HCT116 (cell line): ENCODE measurements around the gene PFKM. TPM values are rescaled to one million over a fixed set of nuclear protein-coding genes. Genes with fewer than 3 reads are reported as not detected.

ENCODE experiments used
- ATAC-seq: fragments of 200-7000 bp; cut with Tn5 transposase; 2 replicates; pipeline ENCODE4 v1.9.1; 2020; ENCODE audit warnings: mild to moderate bottlenecking, moderate library complexity
- BruUV-seq: library from RNA; stranded (reverse); fragments of 400-500 nt; replicated peaks from 2 replicates; lab custom pipeline; 2021; lab: Mats Ljungman, UMichigan
- CTCF ChIA-PET: fragments of 300-600 bp; sonication (Branson Sonifier 250); formaldehyde crosslinking; loops from one replicate; lab custom pipeline; 2021; ENCODE audit warnings: antibody characterized with exemption; lab: Charles Lee
- POLR2A ChIA-PET: fragments of 300-600, 350-600 bp; sonication (Branson Sonifier 250); formaldehyde crosslinking; loops from one replicate; lab custom pipeline; 2021; ENCODE audit warnings: antibody characterized with exemption; lab: Charles Lee
- RAD21 ChIA-PET, 2 experiments: fragments of 300-600 bp; sonication (Branson Sonifier 250); formaldehyde crosslinking; loops; one replicate each; lab custom pipeline; 2023; ENCODE audit warnings: low total read pairs in 2 of 2; ENCODE audit not compliant: uncharacterized antibody in 2 of 2, unreplicated experiment in 2 of 2, low non-redundant PET in 1 of 2; lab: Charles Lee
- DNase-seq: peaks from one replicate; pipeline ENCODE4 v3.0.0-alpha.2; 2010; ENCODE audit warnings: low read depth, low spot score
- H2AFZ ChIP-seq: fragments of 200-600 bp; shearing (Covaris generic), sonication (generic); 2 replicates; pipeline ENCODE4 v1.6.1; 2017; ENCODE audit warnings: low read depth, mixed run types, mixed read lengths, antibody characterized with exemption, low read length; ENCODE audit not compliant: poor library complexity, severe bottlenecking
- H3K27ac ChIP-seq: 2 replicates; pipeline ENCODE4 v1.5.1; 2012; ENCODE audit warnings: low read depth, low read length
- H3K27me3 ChIP-seq: fragments of 200-600 bp; sonication (generic); 2 replicates; pipeline ENCODE4 v1.6.1; 2016; ENCODE audit warnings: mixed run types, low read length, mixed read lengths; ENCODE audit not compliant: insufficient read depth
- H3K36me3 ChIP-seq, 2 experiments: fragments of 200-500 bp in 1 of 2; fragments of 200-600 bp in 1 of 2; sonication (Bioruptor generic) in 1 of 2; sonication (generic) in 1 of 2; 2 replicates each; pipeline versions ENCODE4 v1.5.1 to v1.6.1; 2014 to 2016; ENCODE audit warnings: low read length in 2 of 2, inconsistent platforms in 1 of 2, mixed read lengths in 1 of 2, mixed run types in 1 of 2; ENCODE audit not compliant: insufficient read depth in 2 of 2, control insufficient read depth in 1 of 2
- H3K4me1 ChIP-seq, 2 experiments: fragments of 200-600 bp in 1 of 2; sonication (generic) in 1 of 2; 2 replicates each; pipeline versions ENCODE4 v1.5.1 to v1.6.1; 2012 to 2017; ENCODE audit warnings: low read length in 2 of 2, inconsistent platforms in 1 of 2, mild to moderate bottlenecking in 1 of 2, mixed read lengths in 1 of 2, mixed run types in 1 of 2, moderate library complexity in 1 of 2; ENCODE audit not compliant: insufficient read depth in 2 of 2, control insufficient read depth in 1 of 2
- H3K4me2 ChIP-seq: fragments of 200-600 bp; sonication (generic); 2 replicates; pipeline ENCODE4 v1.6.1; 2017; ENCODE audit warnings: mixed run types, low read length, mixed read lengths
- H3K4me3 ChIP-seq, 2 experiments: fragments of 200-600 bp in 1 of 2; sonication (generic) in 1 of 2; replicated peaks in 1 of 2; 2 replicates each; pipeline ENCODE4 v1.5.1; 2011 to 2016; ENCODE audit warnings: low read length in 2 of 2, control low read depth in 1 of 2, low read depth in 1 of 2, mild to moderate bottlenecking in 1 of 2, mixed read lengths in 1 of 2, mixed run types in 1 of 2
- H3K79me2 ChIP-seq: fragments of 200-600 bp; sonication (generic); 2 replicates; pipeline ENCODE4 v1.6.1; 2017; ENCODE audit warnings: mild to moderate bottlenecking, mixed run types, low read length, moderate library complexity, mixed read lengths; ENCODE audit not compliant: insufficient read depth
- H3K9ac ChIP-seq: fragments of 200-600 bp; sonication (generic); 2 replicates; pipeline ENCODE4 v1.6.1; 2016; ENCODE audit warnings: low read length, mixed read lengths
- H3K9me2 ChIP-seq: fragments of 200-600 bp; sonication (generic), shearing (Covaris generic); 2 replicates; pipeline ENCODE4 v1.6.1; 2017; ENCODE audit warnings: mixed run types, mild to moderate bottlenecking, moderate library complexity; ENCODE audit not compliant: insufficient read depth
- H3K9me3 ChIP-seq, 2 experiments: fragments of 200-500 bp in 1 of 2; fragments of 200-600 bp in 1 of 2; sonication (Bioruptor generic) in 1 of 2; sonication (generic) in 1 of 2; 2 replicates each; pipeline ENCODE4 v1.6.1; 2014 to 2017; ENCODE audit warnings: low read length in 2 of 2, mixed read lengths in 2 of 2, inconsistent platforms in 1 of 2, low read depth in 1 of 2, mild to moderate bottlenecking in 1 of 2, mixed run types in 1 of 2, moderate library complexity in 1 of 2; ENCODE audit not compliant: control insufficient read depth in 1 of 2, insufficient read depth in 1 of 2
- H4K20me1 ChIP-seq: fragments of 200-600 bp; sonication (generic), shearing (Covaris generic); 2 replicates; pipeline ENCODE4 v1.6.1; 2017; ENCODE audit warnings: mixed run types, mild to moderate bottlenecking, moderate library complexity; ENCODE audit not compliant: insufficient read depth
- CBX3 ChIP-seq: IDR thresholded peaks from 2 replicates; pipeline ENCODE4 v1.6.1; 2012; ENCODE audit warnings: low read depth
- CTCF ChIP-seq, 3 experiments: fragments of 200-600 bp in 1 of 3; sonication (generic) in 1 of 3; IDR thresholded peaks in 2 of 3; conservative IDR thresholded peaks in 1 of 3; 2 replicates each; pipeline ENCODE4 v1.5.1; 2012 to 2017; ENCODE audit warnings: low read depth in 2 of 3, low read length in 2 of 3, antibody characterized with exemption in 1 of 3, borderline replicate concordance in 1 of 3, control low read depth in 1 of 3, mild to moderate bottlenecking in 1 of 3, mixed read lengths in 1 of 3, mixed run types in 1 of 3, moderate library complexity in 1 of 3; ENCODE audit not compliant: insufficient read depth in 1 of 3
- EZH2 ChIP-seq: fragments of 200-600 bp; sonication (generic); IDR thresholded peaks from 2 replicates; pipeline ENCODE4 v1.6.1; 2017; ENCODE audit warnings: antibody characterized with exemption, mixed run types
- FOSL1 ChIP-seq: IDR thresholded peaks from 2 replicates; pipeline ENCODE4 v1.6.1; 2012; ENCODE audit warnings: low read depth
- JUND ChIP-seq: IDR thresholded peaks from 2 replicates; pipeline ENCODE4 v1.6.1; 2012
- REST ChIP-seq: IDR thresholded peaks from 2 replicates; pipeline ENCODE4 v1.6.1; 2012; ENCODE audit warnings: low read depth
- SP1 ChIP-seq: IDR thresholded peaks from 2 replicates; pipeline ENCODE4 v1.6.1; 2012; ENCODE audit warnings: low read depth
- TCF7L2 ChIP-seq: IDR thresholded peaks from 2 replicates; pipeline ENCODE4 v1.7.0; 2011; ENCODE audit warnings: borderline replicate concordance, inconsistent platforms; ENCODE audit not compliant: insufficient read depth, insufficient read length; ENCODE audit errors: extremely low read depth
- ZFX ChIP-seq: fragments of 450-650 bp; IDR thresholded peaks from 2 replicates; pipeline ENCODE4 v1.6.1; 2017
- ZNF274 ChIP-seq: fragments of 200-500 bp; sonication (Bioruptor generic); IDR thresholded peaks from 2 replicates; pipeline ENCODE4 v1.6.1; 2014; ENCODE audit warnings: mild to moderate bottlenecking, low read depth, low read length, inconsistent platforms
- intact Hi-C: fragments of 100-400 bp; cut with micrococcal nuclease; formaldehyde crosslinking; loops from 2 replicates; pipeline ENCODE4 v1.10.0; 2022
- total RNA-seq: library from RNA; stranded (reverse); gene quantifications from one replicate; pipeline ENCODE4 v1.2.1, GENCODE V29; 2021; ENCODE audit not compliant: unreplicated experiment

Gene PFKM
- total RNA-seq, 1 experiment from 2014 or later, result 144 TPM

- intact Hi-C loops, result no loop called here
- Histone ChIP-seq H3K36me3 (no peaks in the 10 kb centered on the region), H4K20me1 (no peaks in the 10 kb centered on the region), H3K4me2 (no peak overlapping the region), H3K79me2 (peaks cover 15% of the 10 kb centered on the region), H3K27me3 (0 out of 2 replicates have a peak, but pooled peaks cover 4% of the 10 kb centered on the region), H2AFZ (no peak overlapping the region), H3K4me1 (peaks cover 12 to 17% of the 10 kb centered on the region in 2 experiments), H3K27ac (no peak overlapping the region), H3K9ac (no peak overlapping the region), H3K9me3 (no peaks in the 10 kb centered on the region), H3K4me3 (no peak overlapping the region), H3K9me2 (no peaks in the 10 kb centered on the region)
- ChIA-PET CTCF (no interaction called here), RAD21 (no interaction called here), POLR2A (no interaction called here)
- BruUV-seq, result no TSS peak
- no peak for TF ChIP-seq CTCF (IDR thresholded peaks at IDR 0.05 in 2 of 3, conservative IDR thresholded peaks at IDR 0.05 in 1 of 3; ENCODE audit: borderline replicate concordance in 1 of 3, insufficient read depth in 1 of 3, low read depth in 2 of 3, low read length in 2 of 3)
- TF ChIP-seq SP1, result no peak
- TF ChIP-seq TCF7L2, result no peak
- TF ChIP-seq REST, result no peak
- TF ChIP-seq FOSL1, result no peak
- TF ChIP-seq ZFX, result no peak
- TF ChIP-seq CBX3, result no peak
- TF ChIP-seq ZNF274, result no peak
- no peak for TF ChIP-seq JUND
- no peak for TF ChIP-seq EZH2
- no peak for ATAC-seq
- DNase-seq, result no peak
Observed at GRCh38 chr12:48115957-48116356, 3.2 kb upstream of the PFKM start.
